IMR-90 (cell line): Measurements from ENCODE around the gene ABCB6. TPM values are rescaled to one million over a fixed set of nuclear protein-coding genes. Genes with fewer than 3 reads are reported as not detected.

ENCODE experiments used
- ATAC-seq: fragments of 200-7000 bp; cut with Tn5 transposase; 2 replicates; pipeline ENCODE4 v1.9.1; 2020; ENCODE audit warnings: low read depth, mild to moderate bottlenecking, moderate library complexity
- BruUV-seq: library from RNA; stranded (reverse); fragments of 400-500 nt; replicated peaks from 2 replicates; lab custom pipeline; 2021; lab: Mats Ljungman, UMichigan
- CTCF ChIA-PET: fragments of 300-600 bp; formaldehyde crosslinking; extraction: SDS; loops from one replicate; lab custom pipeline; 2021; ENCODE audit warnings: antibody characterized with exemption; lab: Yijun Ruan, JAX
- POLR2A ChIA-PET: fragments of 300-600 bp; sonication (Branson Sonifier 250); formaldehyde crosslinking; loops from one replicate; lab custom pipeline; 2022; ENCODE audit warnings: antibody characterized with exemption; ENCODE audit not compliant: unreplicated experiment; lab: Charles Lee
- DNase-seq: peaks from one replicate; pipeline ENCODE4 v3.0.0; 2013
- H2AFZ ChIP-seq: replicated peaks from 2 replicates; pipeline ENCODE3; 2013; ENCODE audit warnings: low read length, mild to moderate bottlenecking; ENCODE audit not compliant: poor library complexity
- H2AK5ac ChIP-seq: 2 replicates; pipeline ENCODE4 v1.6.1; 2013; ENCODE audit warnings: low read depth, low read length, inconsistent platforms
- H2AK9ac ChIP-seq: replicated peaks from 2 replicates; pipeline ENCODE3; 2013; ENCODE audit warnings: mild to moderate bottlenecking, low read depth, low read length, moderate library complexity; ENCODE audit not compliant: poor library complexity
- H2BK120ac ChIP-seq: 2 replicates; pipeline ENCODE4 v1.6.1; 2013; ENCODE audit warnings: low read depth, low read length, inconsistent platforms
- H2BK15ac ChIP-seq: 3 replicates; pipeline ENCODE4 v1.6.1; 2013; ENCODE audit warnings: low read depth, low read length, inconsistent platforms
- H2BK20ac ChIP-seq: 2 replicates; pipeline ENCODE4 v1.6.1; 2013; ENCODE audit warnings: low read depth, mild to moderate bottlenecking, inconsistent platforms, low read length, moderate library complexity
- H2BK5ac ChIP-seq: 2 replicates; pipeline ENCODE4 v1.6.1; 2013; ENCODE audit warnings: mild to moderate bottlenecking, low read depth, low read length, inconsistent platforms; ENCODE audit not compliant: poor library complexity, severe bottlenecking
- H3K14ac ChIP-seq: replicated peaks from 2 replicates; pipeline ENCODE4 v1.6.1; 2013; ENCODE audit warnings: low read depth, low read length, inconsistent platforms
- H3K18ac ChIP-seq: 2 replicates; pipeline ENCODE4 v1.6.1; 2013; ENCODE audit warnings: low read depth, low read length, control low read depth
- H3K23ac ChIP-seq: 2 replicates; pipeline ENCODE4 v1.6.1; 2013; ENCODE audit warnings: low read depth, low read length, inconsistent platforms
- H3K27ac ChIP-seq: 2 replicates; pipeline ENCODE4 v1.5.1; 2013; ENCODE audit warnings: mild to moderate bottlenecking, control low read depth, low read length; ENCODE audit not compliant: insufficient read depth
- H3K27me3 ChIP-seq: 2 replicates; pipeline ENCODE4 v1.6.1; 2013; ENCODE audit warnings: low read length; ENCODE audit not compliant: control insufficient read depth, insufficient read depth
- H3K36me3 ChIP-seq: 2 replicates; pipeline ENCODE4 v1.6.1; 2013; ENCODE audit warnings: low read length, mixed read lengths; ENCODE audit not compliant: control insufficient read depth, insufficient read depth
- H3K4ac ChIP-seq: 2 replicates; pipeline ENCODE4 v1.6.1; 2013; ENCODE audit warnings: low read depth, low read length, inconsistent platforms
- H3K4me1 ChIP-seq: 2 replicates; pipeline ENCODE4 v1.6.1; 2013; ENCODE audit warnings: low read length, mixed read lengths; ENCODE audit not compliant: control insufficient read depth, insufficient read depth
- H3K4me2 ChIP-seq: 2 replicates; pipeline ENCODE4 v1.6.1; 2013; ENCODE audit warnings: low read depth, mild to moderate bottlenecking, control low read depth, low read length, moderate library complexity
- H3K4me3 ChIP-seq: 2 replicates; pipeline ENCODE4 v1.5.1; 2013; ENCODE audit warnings: low read depth, mild to moderate bottlenecking, control low read depth, low read length, moderate library complexity; ENCODE audit not compliant: insufficient read depth
- H3K56ac ChIP-seq: 2 replicates; pipeline ENCODE4 v1.6.1; 2013; ENCODE audit warnings: low read length, inconsistent platforms; ENCODE audit not compliant: insufficient read depth; ENCODE audit errors: extremely low read depth
- H3K79me1 ChIP-seq, 2 experiments: 2 replicates each; pipeline ENCODE4 v1.6.1; 2013; ENCODE audit warnings: low read length in 2 of 2, inconsistent platforms in 1 of 2, low read depth in 1 of 2
- H3K9ac ChIP-seq: 2 replicates; pipeline ENCODE4 v1.6.1; 2013; ENCODE audit warnings: low read depth, low read length, control low read depth
- H3K9me1 ChIP-seq: 2 replicates; pipeline ENCODE4 v1.6.1; 2013; ENCODE audit warnings: low read length, inconsistent platforms; ENCODE audit not compliant: insufficient read depth
- H3K9me3 ChIP-seq: 2 replicates; pipeline ENCODE4 v1.6.1; 2013; ENCODE audit warnings: low read length; ENCODE audit not compliant: control insufficient read depth, insufficient read depth
- H4K20me1 ChIP-seq: 2 replicates; pipeline ENCODE4 v1.6.1; 2013; ENCODE audit warnings: low read length, inconsistent platforms; ENCODE audit not compliant: insufficient read depth
- H4K5ac ChIP-seq: 2 replicates; pipeline ENCODE4 v1.6.1; 2013; ENCODE audit warnings: mild to moderate bottlenecking, low read depth, low read length, control low read depth
- H4K8ac ChIP-seq, 2 experiments: 2 replicates each; pipeline ENCODE4 v1.6.1; 2013; ENCODE audit warnings: low read depth in 2 of 2, low read length in 2 of 2, control low read depth in 1 of 2, inconsistent platforms in 1 of 2
- H4K91ac ChIP-seq: 2 replicates; pipeline ENCODE4 v1.6.1; 2013; ENCODE audit warnings: low read depth, low read length, inconsistent platforms; ENCODE audit not compliant: insufficient read depth
- BHLHE40 ChIP-seq: fragments of 150-350 bp; IDR thresholded peaks from 2 replicates; pipeline ENCODE4 v1.6.1; 2016; ENCODE audit warnings: mild to moderate bottlenecking, low read depth, low read length
- CEBPB ChIP-seq: IDR thresholded peaks from 2 replicates; pipeline ENCODE4 v1.6.1; 2012; ENCODE audit warnings: low read depth, low read length, improper control_type of control experiment
- FOS ChIP-seq: fragments of 150-350 bp; IDR thresholded peaks from 2 replicates; pipeline ENCODE4 v1.6.1; 2016; ENCODE audit warnings: low read depth, low read length
- MAFK ChIP-seq: IDR thresholded peaks from 2 replicates; pipeline ENCODE4 v1.6.1; 2012; ENCODE audit warnings: low read depth, low read length, improper control_type of control experiment
- MAZ ChIP-seq: IDR thresholded peaks from 2 replicates; pipeline ENCODE4 v1.6.1; 2012; ENCODE audit warnings: low read depth, mild to moderate bottlenecking, low read length, improper control_type of control experiment, moderate library complexity, borderline replicate concordance
- NFE2L2 ChIP-seq: fragments of 150-350 bp; IDR thresholded peaks from 2 replicates; pipeline ENCODE4 v1.6.1; 2016; ENCODE audit warnings: low read depth, mild to moderate bottlenecking, low read length
- POLR2A ChIP-seq: IDR thresholded peaks from 2 replicates; pipeline ENCODE4 v1.6.1; 2012; ENCODE audit warnings: mild to moderate bottlenecking, low read depth, low read length
- RAD21 ChIP-seq: IDR thresholded peaks from 2 replicates; pipeline ENCODE4 v1.6.1; 2012; ENCODE audit warnings: low read length, improper control_type of control experiment
- RCOR1 ChIP-seq: IDR thresholded peaks from 2 replicates; pipeline ENCODE4 v1.6.1; 2012; ENCODE audit warnings: mild to moderate bottlenecking, low read length, improper control_type of control experiment; ENCODE audit not compliant: insufficient replicate concordance
- RFX5 ChIP-seq: IDR thresholded peaks from 2 replicates; pipeline ENCODE4 v1.8.0; 2012; ENCODE audit warnings: low read depth, mild to moderate bottlenecking, low read length, moderate library complexity
- WGBS, 2 experiments: methylation state at CpG; one replicate each; pipeline versions ENCODE4 v1.1.5 to v1.1.7; 2013; ENCODE audit warnings: missing lambda C conversion rate in 2 of 2; ENCODE audit not compliant: insufficient read length in 1 of 2; ENCODE audit errors: extremely low coverage in 2 of 2; 5-methylcytosine and 5-hydroxymethylcytosine counted together
- dilution Hi-C: fragments of 300-500 bp; cut with HindIII; formaldehyde crosslinking; loops from one replicate; pipeline ENCODE4 v1.14.3; 2018; ENCODE audit warnings: low sequenced_read_pairs; ENCODE audit not compliant: unreplicated experiment
- in situ Hi-C: fragments of 300-500 bp; cut with MboI; formaldehyde crosslinking; loops from 3 replicates; pipeline ENCODE4 v1.14.3; 2019; ENCODE audit warnings: low sequenced_read_pairs, inconsistent platforms, mixed read lengths
- intact Hi-C: fragments of 100-400 bp; cut with micrococcal nuclease; formaldehyde crosslinking; loops from 2 replicates; pipeline ENCODE4 v1.10.0; 2022
- polyA plus RNA-seq, 3 experiments: library from polyadenylated mRNA; depleted of rRNA; stranded (reverse); fragments of >200 nt; gene quantifications; 2 replicates each; pipeline ENCODE4 v1.2.3, GENCODE V29; 2012; ENCODE audit warnings: low replicate concordance in 1 of 3
- total RNA-seq: library from RNA; depleted of rRNA; stranded (reverse); fragments of >200 nt; gene quantifications from 2 replicates; pipeline ENCODE4 v1.2.3, GENCODE V29; 2012
- TF ChIP-seq, protein P1 (sequence below): fragments of 150-350 bp; IDR thresholded peaks from 2 replicates; pipeline ENCODE4 v1.6.1; 2017; ENCODE audit warnings: mild to moderate bottlenecking, antibody characterized with exemption, low read length, low read depth
- TF ChIP-seq, protein P2 (sequence below): conservative IDR thresholded peaks from 2 replicates; pipeline ENCODE4 v1.5.1; 2012; ENCODE audit warnings: mild to moderate bottlenecking, low read depth, low read length, improper control_type of control experiment
- TF ChIP-seq, protein P3 (sequence below): fragments of 150-350 bp; IDR thresholded peaks from 2 replicates; pipeline ENCODE4 v1.6.1; 2016; ENCODE audit warnings: low read depth, mild to moderate bottlenecking, low read length, moderate library complexity, borderline replicate concordance

Gene ABCB6
- total and polyA plus RNA-seq, 2 of the 4 experiments (the other 2 are of a cell fraction): 12.5 to 24.7 TPM

DNA sequence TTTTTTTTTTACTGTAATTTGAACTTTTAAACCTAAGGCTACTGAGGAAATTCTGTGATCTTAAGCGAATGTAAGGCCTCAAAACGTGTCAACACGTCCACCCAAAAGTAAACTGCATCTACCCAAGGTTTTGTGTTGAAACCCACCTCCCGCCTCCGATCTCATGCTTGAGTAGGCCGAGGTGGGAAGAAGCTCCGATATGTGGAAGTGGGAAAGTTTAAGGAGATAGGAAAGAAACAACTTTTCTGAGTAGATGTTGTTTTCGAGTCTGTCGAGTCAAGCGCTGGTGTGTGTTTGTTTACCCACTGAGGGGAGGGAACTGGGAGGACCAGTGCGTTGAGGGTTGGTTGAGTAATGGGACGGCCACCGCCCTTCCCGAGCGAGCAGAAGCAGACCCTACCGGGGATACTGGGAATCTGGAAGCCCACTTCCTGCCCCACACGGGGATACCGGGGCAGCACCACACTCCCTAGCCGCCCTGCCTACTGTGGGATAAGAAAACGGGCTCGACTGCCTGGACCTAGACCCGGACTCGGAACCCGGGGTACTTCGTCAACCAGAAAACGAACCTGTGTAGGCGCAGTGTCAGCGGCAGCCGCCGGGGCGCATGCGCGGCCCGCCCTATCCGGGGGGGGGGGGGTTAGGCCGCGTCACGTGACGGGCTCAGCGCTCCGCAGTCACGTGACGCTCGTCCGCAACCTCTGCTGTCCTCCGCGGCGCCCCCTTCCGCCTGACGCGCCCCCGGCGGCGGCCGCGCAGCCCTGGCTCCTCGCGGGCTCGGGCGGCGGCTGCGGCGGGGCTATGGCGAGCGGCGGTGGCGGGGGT is 41.0 kb downstream of the ABCB6 start, which contains the start of gene RETREG2:
Gene RETREG2, plus strand, starts transcription at position 724 of the 825 bp plus-strand sequence. Its CDS starts 78 bp downstream, at position 802.
- peaks cover 45% of the 10 kb centered on the region for H3K36me3 ChIP-seq
- intact Hi-C loops (loop anchor here (2.0 to 5.0 kb wide), 3 partner anchors 29 to 210 kb away; partner anchors contain the start of genes DNAJB2, DNPEP and ZFAND2B), in situ Hi-C loops (no loop called here), dilution Hi-C loops (no loop called here)
- H3K9me3 ChIP-seq: no peaks in the 10 kb centered on the region
- peak within 1 kb of the TSS; percentile 100 for H2AK9ac ChIP-seq
- H3K27ac ChIP-seq: peak within 1 kb of the TSS; percentile 96
- H3K4ac ChIP-seq: peak within 1 kb of the TSS; percentile 99
- 0 out of 2 replicates have a peak, but pooled peaks cover 6% of the 10 kb centered on the region for H3K4me1 ChIP-seq
- H4K5ac ChIP-seq: peak within 1 kb of the TSS; percentile 94
- ChIA-PET POLR2A (no interaction called here), CTCF (interaction anchor here (0.6 kb wide), 1 partner anchor 325 kb away, joined by 3 read pairs; no protein-coding TSS in a partner anchor)
- H3K4me2 ChIP-seq: peak within 1 kb of the TSS; percentile 99
- peak within 1 kb of the TSS; percentile 86 for H2BK120ac ChIP-seq
- BruUV-seq: no TSS peak
- H2BK20ac ChIP-seq: no peak within 1 kb of the TSS; the same call in 1 of the 2 replicates
- H4K8ac ChIP-seq: peak within 1 kb of the TSS; percentile 72 to 99
- H4K20me1 ChIP-seq: peaks cover 14% of the 10 kb centered on the region; the same call in 1 of the 2 replicates
- no peaks in the 10 kb centered on the region for H3K27me3 ChIP-seq
- H3K9ac ChIP-seq: peak within 1 kb of the TSS; percentile 96
- peak within 1 kb of the TSS; percentile 87 for H2BK5ac ChIP-seq
- peak within 1 kb of the TSS; percentile 100 for H2AFZ ChIP-seq
- peak within 1 kb of the TSS; percentile 97 for H2AK5ac ChIP-seq
- peak within 1 kb of the TSS; percentile 57; the same call in 1 of the 3 replicates for H2BK15ac ChIP-seq
- peak within 1 kb of the TSS; percentile 60 for H3K18ac ChIP-seq
- peak within 1 kb of the TSS; percentile 97 for H3K23ac ChIP-seq
- peak within 1 kb of the TSS; percentile 64 for H3K4me3 ChIP-seq
- DNase-seq (peak; percentile 89), ATAC-seq (peak; percentile 73)
- H4K91ac ChIP-seq: peak within 1 kb of the TSS; percentile 97
- WGBS, 2 experiments: 0% methylated on average over 6 of the region's 67 CpGs; no CpG with 5 or more reads in 1 of the 2 experiments
- 0 out of 2 replicates have a peak, but pooled peaks cover 2% of the 10 kb centered on the region for H3K9me1 ChIP-seq
- H3K14ac ChIP-seq: peak within 1 kb of the TSS; percentile 100
- peaks cover 25 to 51% of the 10 kb centered on the region in 2 experiments for H3K79me1 ChIP-seq
- peak within 1 kb of the TSS; percentile 81 for H3K56ac ChIP-seq
- TF ChIP-seq MAZ: peak; percentile 80
- TF ChIP-seq, protein P1, sequence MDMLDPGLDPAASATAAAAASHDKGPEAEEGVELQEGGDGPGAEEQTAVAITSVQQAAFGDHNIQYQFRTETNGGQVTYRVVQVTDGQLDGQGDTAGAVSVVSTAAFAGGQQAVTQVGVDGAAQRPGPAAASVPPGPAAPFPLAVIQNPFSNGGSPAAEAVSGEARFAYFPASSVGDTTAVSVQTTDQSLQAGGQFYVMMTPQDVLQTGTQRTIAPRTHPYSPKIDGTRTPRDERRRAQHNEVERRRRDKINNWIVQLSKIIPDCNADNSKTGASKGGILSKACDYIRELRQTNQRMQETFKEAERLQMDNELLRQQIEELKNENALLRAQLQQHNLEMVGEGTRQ: peak; percentile 100
- TF ChIP-seq, protein P2, sequence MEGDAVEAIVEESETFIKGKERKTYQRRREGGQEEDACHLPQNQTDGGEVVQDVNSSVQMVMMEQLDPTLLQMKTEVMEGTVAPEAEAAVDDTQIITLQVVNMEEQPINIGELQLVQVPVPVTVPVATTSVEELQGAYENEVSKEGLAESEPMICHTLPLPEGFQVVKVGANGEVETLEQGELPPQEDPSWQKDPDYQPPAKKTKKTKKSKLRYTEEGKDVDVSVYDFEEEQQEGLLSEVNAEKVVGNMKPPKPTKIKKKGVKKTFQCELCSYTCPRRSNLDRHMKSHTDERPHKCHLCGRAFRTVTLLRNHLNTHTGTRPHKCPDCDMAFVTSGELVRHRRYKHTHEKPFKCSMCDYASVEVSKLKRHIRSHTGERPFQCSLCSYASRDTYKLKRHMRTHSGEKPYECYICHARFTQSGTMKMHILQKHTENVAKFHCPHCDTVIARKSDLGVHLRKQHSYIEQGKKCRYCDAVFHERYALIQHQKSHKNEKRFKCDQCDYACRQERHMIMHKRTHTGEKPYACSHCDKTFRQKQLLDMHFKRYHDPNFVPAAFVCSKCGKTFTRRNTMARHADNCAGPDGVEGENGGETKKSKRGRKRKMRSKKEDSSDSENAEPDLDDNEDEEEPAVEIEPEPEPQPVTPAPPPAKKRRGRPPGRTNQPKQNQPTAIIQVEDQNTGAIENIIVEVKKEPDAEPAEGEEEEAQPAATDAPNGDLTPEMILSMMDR: peak; percentile 56
- 0 out of 2 replicates have a peak, but pooled peaks have one; percentile 7 for TF ChIP-seq MAFK
- 0 out of 2 replicates have a peak, but pooled peaks have one; percentile 4 for TF ChIP-seq RAD21
- no peak for TF ChIP-seq RCOR1
- peak; percentile 89 for TF ChIP-seq POLR2A
- TF ChIP-seq CEBPB: peak; percentile 42; the same call in 1 of the 2 replicates
- TF ChIP-seq NFE2L2: no peak
- TF ChIP-seq RFX5: no peak
- TF ChIP-seq, protein P3, sequence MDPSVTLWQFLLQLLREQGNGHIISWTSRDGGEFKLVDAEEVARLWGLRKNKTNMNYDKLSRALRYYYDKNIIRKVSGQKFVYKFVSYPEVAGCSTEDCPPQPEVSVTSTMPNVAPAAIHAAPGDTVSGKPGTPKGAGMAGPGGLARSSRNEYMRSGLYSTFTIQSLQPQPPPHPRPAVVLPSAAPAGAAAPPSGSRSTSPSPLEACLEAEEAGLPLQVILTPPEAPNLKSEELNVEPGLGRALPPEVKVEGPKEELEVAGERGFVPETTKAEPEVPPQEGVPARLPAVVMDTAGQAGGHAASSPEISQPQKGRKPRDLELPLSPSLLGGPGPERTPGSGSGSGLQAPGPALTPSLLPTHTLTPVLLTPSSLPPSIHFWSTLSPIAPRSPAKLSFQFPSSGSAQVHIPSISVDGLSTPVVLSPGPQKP: no peak
- peak; percentile 71 for TF ChIP-seq FOS
- TF ChIP-seq BHLHE40: peak; percentile 89
